GM19351 (cell line): ENCODE data around the gene PACS2.

Experiments
- ATAC-seq: cut with Tn5 transposase; IDR thresholded peaks from one replicate; pipeline ENCODE4 v1.9.1; 2021; ENCODE audit warnings: mild to moderate bottlenecking, moderate library complexity; ENCODE audit not compliant: unreplicated experiment

The PACS2 gene

DNA sequence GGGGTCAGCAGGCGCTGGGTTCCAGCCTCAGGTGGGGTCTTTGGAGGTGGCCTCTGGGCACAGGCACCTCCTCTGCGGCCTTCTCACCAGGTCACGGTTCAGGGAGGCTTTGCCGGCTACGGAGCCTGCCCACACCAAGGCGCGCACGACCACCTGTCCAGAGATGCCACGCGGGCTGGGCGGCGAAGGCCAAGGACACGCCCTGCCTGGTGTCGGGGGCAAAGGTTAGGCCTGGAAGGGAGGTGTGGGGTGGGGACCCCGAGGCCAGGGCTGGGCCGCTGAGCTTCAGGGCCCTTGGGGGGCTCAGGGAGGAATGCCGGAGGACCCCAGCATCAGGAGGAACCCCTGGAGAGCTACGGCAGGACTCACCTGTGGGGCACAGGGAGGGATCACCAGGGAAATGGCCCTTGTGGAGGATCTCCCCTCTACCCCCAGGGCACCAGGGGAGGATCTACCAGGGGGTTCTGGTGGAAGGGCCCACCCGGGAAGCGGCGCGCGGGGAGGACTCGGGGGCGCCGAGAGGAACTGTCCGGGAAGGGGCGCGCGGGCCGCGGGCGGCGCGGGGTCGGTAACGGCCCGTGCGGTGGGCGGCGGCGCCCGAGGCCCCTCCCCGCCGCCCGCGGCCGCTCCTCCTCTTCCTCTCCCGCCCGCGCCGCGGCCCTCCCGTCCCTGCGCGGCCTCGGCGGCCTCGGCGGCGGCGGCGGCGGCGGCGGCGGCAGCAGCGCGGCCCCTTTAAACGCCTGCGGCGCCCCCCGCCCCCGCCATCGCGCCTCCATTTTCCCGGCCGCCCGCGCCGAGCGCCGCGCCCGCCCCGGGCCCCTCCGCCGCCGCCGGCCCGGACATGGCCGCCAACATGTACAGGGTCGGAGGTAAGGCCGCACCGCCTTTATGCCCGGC is 104.9 kb downstream of the PACS2 start, which contains the start of gene MTA1:
Gene MTA1, plus strand, starts transcription at position 633 of the 897 bp plus-strand sequence. Its CDS starts 209 bp downstream, at position 842.
- ATAC-seq = peak; percentile 38

DNA sequence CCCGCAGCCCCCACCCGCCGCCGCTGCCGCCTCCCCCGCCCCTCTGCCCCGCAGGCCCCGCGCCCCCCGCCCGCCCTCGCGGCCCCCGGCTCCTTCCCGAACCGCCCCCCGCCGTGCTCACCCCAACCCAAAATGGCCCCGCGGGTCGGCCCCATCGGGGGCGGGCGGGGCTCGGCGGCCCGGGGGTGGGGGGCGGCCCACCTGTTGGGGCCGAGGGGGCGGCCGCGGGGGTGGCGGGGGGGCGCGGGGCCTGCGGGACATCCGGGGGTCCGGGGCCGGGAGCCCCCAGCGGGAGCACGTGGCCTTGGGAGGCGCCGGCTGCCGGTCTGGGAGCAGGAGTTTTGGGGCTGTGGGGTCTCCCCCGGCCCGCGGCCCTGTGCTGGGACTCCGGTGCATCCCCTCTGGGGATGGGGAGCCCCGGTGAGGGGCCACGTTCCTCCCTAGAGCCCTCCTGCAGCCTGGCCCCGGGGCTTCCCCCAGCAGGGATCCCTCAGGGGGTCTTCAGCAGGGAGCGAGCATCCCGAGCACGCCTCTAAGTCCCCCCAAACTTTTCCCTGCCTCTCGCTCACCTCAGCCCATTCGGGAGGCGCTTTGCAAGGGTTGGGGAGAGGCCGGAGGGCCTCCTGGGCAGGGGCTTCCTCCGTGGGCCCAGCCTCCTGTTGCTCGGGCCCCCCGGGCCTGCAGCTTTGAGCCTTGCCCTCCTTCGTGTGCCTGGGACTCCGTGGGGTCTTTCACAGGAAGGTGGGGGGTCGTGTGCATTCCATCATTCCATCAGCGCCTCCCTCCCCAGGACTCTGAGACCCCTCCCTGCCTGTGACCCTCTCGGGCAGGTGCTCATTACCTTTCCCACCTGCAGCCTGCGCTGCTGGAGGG is 105.8 kb downstream of the PACS2 start:
- ATAC-seq = no peak

DNA sequence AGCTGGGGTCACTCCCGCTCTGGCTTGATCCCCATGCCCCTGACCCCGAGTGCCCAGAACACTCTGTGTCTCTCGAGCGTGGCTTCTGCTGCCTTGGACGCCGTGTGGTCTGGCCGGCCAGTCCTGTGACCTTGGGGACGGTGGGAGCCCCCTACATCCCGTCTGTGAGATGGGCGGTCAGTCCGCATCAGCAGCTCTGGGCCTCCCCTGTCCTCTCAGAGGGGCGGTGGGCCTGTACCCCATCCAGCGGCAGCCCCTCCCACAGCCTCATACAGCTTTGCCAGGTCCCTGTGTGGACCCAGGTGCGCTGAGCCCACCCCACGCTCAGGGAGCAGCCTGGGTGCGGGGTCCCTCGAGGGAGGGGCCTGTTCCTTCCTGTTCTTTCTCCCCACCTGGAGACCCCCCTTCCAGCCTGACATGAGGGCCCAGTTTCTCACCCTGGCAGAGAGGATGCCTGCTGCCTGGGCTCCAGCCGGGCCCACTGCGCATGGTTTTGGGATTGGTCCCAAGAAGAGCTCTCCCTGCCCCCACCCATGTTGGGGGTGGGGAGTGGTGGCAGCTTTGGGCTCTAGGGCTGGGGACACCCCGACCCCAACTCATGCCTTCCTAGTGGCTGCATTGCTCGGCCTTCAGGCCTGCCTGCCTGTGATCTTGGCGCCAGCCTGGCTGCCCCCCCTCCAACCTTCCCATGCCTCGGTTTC is 106.6 kb downstream of the PACS2 start:
- ATAC-seq = no peak

DNA sequence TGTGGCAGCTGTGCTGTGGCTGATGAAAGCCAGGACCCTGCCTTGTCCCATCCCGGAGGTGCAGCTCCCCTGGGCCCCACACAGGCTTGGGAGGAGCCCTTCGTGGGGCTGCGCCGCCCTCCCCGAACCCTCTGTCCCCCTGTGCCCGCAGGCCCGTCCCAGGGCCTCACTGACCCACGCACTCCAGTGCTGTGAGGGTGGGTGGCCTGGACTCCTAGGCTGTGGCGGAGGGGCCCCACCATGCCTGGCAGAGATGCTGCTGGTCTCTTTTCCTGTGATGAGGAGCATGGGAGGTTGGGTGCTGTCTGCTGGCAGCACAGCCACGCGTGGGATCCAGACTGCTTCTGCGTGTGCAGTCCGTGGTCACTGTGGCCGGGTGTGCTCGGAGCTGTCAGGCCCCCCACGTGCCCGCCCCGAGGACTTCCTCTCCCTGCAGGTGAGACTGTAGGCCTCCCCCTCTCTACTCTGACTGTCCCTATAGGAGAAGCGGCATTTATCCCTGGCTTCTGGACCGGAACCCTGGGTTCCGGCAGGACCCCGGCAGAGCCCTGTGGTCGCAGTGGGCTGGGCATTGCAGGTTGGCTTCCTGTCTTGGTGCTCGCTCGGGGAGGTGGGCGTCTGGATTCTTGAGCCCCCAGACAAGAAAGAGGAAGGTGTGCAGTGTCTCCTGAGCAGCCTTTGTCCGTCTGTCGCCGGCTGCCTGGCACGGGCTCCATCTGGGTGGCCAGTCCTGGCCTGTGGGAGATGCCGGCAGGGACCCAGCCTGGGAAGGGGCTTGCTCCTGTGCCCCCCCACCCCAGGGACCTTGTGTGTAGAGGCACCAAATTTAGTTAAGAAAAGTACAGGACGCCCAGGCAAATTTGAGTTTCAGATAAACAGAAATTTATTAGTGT is 107.4 kb downstream of the PACS2 start:
- ATAC-seq = no peak

DNA sequence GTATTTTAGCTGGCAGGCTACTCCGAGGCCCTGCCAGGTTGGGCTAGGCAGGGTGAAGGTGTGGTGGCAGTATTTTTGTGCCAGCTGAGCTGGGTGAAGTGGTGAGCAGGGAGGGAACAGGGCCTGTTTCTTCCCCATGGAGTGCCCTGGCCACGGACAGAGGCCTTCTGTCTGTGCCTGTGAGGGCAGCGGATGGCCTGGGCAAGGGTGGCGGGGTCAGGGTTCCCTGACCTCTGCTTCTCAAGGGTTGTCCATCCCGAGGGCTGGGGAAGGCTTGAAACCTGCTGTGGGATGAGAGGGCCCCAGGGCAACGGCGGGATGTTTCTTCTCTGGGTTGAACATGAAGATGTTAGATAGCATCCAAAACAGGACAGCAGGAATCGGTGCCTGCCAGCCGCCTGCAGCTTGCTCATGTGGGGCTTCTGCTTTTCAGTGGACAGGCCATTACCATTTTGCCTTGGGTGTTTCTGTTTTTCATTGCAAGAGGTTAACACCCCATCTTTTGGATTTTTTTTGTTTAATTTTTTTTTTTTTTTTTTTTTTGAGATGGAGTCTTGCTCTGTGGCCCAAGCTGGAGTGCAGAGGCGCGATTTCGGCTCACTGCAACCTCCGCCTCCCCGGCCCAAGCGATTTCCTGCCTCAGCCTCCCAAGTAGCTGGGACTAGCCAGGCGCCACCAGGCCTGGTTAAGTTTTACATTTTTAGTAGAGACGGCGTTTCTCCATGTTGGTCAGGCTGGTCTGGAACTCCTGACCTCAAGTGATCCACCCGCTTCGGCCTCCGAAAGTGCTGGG is 108.3 kb downstream of the PACS2 start:
- no peak for ATAC-seq

DNA sequence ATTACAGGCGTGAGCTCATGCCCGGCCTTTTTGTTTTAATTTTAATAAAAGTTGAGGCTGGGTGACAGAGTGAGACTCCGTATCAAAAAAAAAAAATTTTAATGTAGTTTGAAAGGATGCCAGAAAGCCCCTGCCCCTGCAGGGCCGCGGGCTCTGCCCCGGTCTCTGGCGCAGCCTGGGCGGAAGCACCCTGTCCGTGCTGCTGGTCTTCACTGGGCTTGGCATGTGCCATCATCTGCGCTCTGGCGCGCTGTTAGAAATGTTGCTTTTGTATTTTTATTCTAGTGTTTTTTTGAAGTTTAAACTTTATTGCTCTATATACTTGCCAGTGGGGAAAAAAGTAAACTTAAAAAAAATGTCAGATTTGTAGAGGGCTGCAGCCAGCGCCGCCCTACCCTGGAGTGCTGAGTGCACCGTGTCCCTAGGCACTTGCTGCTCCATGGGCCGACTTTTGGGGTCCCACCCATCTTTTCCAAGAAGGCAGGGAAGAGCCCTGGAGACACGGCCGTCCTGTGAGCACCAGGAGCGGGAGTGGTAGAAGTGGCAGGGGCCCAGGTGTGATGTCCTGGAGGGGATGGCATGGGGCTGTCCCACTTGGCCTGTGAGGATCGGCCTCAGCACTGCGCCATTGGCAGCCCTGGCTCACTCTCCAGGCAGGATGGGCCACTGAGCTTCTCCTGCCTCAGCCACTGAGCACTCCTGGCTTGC is 109.1 kb downstream of the PACS2 start:
- no peak for ATAC-seq

DNA sequence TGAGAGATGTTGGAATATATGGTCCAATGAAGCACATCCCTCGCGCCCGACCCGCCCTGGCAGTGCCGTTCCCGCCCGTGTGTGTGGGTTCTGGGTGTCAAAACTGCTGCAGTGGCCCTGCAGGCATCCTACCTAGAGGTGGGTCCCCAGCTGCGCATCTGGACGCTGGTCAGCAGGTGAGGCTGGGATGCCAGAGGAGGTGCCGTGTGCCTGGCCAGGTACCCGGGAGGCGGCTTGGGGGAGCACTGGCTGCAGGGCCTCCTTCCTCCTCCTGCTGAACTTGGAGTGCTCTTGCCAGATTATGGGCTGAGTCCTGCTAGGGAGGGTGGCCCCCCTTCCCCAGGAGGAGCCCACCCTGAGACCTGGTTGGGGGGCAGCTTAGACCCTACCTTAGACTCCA is 110.3 kb downstream of the PACS2 start:
- ATAC-seq = no peak

DNA sequence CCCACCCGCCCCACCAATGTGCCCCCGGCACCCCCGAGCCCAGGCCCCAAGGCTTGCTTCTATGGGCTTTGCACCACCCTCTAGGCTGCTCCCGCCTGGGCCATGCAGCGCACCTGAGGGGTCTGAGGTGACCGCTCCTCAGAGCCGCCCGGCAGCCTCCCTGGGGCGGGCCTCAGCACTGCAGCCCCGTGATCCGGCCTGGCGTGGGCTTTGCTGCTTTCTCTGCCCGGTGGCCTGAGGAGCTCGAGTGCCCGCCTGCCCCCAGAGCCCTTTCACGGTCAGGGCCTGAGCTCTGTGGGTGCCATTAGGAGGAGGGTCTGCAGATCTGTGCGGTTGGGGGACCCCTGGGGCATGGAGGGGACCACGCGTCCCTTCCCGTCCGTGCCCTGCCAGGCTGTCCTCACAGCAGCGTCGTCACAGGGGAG is 111.3 kb downstream of the PACS2 start:
- no peak for ATAC-seq

DNA sequence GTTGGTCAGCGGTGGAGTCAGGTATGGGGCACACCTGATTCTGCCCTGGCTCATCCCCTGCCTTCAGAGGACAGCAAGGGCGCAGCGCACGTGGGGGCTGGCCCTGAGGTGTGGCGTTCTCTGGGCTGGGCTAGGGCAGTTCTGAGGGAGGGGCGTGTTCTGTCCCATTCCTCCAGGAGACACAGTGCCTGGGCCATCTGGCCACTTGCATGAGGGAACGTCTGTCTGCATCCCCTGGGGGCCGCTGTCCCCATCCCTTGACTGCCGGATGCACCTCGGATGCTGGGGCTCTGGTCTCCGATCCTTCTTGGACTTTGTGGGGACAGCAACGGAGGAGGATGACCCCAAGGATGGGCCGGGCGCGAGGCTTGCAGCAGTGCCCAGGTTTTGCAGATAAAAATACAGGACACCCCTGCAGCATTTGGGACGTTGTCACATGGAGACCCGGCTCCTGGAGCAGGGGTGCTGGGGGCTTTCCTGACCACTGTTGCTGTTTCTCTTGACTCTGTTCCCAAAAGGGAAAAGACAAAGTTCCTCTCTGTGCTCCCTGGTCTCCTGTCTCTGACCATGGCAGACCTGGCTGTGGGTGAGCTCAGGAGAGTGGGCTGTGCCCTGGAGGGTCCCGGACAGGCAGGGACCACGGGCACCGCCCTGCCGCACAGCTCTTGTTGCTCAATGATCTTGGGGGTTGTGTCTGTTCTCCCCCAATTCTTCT is 112.0 kb downstream of the PACS2 start:
- no peak for ATAC-seq

DNA sequence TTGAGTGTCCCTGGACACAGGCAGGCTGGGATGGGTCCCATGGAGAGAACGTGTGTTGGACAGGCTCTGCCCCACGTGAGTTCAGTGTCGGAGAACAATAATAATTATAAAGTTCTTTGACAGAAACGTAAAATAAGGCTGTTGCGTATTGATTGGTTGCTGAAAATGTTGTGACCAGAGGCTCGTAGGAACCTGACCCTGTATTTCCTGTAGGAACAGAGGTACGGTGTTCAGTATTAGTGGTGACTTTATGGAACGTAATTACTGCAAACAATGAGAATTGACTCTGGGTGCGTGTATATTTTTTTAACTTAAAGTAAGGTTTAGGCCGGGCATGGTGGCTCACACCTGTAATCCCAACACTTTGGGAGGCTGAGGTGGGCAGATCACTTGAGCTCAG is 112.9 kb downstream of the PACS2 start:
- ATAC-seq = no peak

DNA sequence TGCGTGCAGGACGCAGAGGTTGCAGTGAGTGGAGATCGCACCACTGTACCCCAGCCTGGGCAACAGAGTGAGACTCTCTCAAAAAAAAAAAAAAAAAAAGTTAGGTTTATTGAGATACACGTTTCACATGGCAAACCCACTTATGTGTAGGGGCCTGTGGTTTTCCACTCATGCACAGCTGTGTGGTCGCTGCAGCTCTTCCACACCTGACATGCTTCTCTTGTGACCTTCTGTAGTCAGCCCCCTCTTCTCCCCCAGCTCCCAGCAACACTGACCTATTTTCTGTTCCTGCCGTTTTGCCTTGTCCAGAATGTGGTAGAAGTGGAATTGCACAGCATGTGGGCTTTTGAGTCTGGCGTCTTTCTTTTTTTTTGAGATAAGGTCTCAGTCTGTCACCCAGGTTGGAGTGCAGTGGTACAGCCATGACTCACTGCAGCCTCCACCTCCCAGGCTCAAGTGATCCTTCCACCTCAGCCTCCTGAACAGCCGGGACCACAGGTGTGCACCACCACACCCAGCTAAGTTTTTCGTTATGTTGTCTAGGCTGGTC is 113.5 kb downstream of the PACS2 start:
- no peak for ATAC-seq

DNA sequence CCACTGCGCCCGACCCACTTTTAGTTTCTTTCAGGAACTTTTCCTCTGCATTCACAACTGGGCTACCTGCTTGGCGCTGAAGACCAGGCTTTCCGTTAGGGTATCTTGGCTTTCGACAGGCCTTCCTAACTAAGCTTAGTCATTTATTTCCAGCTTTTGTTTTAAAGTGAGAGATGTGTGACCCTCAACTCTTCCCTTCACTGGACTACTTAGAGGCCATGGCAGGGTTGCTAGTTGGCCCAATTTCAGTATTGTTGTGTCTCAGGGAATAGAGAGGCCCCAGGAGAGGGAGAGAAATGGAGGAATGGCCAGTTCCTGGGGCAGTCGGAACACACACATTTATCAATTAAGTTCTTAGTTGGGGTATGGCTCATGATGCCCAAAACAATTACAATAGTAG is 115.5 kb downstream of the PACS2 start:
- no peak for ATAC-seq

DNA sequence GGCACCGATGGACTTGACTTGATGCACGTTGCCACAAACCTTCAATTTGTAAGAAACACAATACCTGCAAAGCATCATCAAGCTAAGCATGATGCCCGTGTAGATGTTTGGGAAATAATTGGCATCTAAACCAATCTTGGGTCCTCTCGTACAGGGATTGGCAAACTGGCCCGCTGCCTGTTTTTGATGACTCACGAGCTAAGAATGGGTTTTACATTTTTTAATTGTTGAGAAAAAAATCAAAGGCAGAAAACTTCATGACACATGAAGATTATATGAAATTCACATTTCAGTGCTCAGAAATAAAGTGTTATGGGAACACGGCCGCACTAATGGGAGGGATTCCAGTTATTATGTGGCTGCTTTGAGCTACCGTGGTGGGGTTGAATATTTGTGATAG is 116.0 kb downstream of the PACS2 start:
- no peak for ATAC-seq

DNA sequence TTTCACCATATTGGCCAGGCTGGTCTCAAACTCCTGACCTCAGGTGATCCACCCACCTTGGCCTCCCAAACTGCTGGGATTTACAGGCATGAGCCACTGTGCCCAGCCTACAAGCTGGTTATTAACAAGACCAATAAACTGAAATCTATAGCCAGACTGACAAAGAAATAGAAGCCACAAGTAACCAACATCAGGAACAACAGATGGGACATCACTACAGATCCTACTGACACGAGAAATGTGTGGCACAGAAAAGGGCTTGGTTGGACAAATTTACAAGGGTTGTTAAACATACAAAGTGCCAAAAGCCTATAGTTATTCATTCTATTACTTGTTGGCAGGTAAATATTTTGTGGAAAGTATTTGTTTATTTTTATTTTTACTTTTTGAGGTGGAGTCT is 116.7 kb downstream of the PACS2 start:
- ATAC-seq = no peak

DNA sequence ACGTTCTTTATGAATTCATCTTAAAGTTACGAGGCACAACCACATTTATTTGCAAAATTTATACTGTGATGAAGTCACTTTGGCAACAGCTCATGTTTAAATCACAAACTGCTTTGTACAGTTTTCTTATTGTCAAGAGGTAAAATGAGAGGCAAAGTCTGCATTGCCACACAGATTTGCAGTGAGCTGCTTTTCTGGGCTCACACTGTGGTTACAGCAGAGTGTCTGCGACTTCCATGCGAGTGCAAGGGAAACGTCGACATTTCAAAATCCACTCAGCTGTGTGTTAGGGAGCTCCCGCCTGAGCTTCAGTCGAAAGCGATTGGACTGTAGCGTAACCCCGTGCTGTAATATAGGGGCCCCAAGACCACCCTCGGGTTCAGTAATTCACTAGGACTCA is 118.1 kb downstream of the PACS2 start:
- ATAC-seq = no peak

DNA sequence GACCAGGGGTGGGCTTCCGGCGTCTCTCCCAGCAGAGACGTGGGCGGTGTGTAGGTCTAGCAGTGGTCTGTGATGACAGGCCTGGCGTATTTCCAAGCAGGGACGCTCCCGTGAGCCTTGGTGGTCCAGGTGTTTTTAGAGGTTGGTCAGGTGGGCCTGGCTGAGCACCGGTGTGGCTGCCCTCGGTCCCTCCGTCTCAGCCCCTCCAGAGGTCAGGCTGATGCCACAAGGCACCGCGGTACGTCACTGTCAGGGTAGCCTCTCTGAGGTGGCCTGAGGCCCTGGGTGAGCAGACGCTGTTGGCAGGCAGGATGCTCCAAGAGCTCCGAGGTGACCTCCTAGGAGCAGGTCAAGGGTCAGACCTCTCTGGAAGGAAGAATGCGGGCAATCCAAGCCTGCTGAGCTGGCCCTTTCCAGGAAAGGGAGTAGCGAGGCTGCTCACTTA is 118.6 kb downstream of the PACS2 start:
- no peak for ATAC-seq

DNA sequence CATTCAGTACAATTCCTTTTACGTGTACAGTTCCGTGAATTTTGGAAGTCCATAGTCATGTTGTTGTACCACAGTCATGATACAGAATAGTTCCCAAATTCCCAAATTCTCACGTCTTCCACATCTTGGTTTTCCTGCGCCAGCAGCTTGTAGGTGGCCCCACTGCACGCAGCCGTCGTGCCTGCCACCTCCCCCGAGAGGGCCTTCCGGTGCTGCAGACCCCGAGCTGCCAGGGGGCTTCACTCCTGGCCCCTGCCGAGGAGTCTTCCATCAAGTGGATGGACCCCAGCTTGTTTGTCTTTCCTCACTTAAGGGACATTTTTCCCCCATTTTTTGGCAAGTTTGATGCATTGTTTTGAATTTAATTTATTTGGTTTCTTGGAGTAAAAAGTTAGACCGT is 121.9 kb downstream of the PACS2 start:
- ATAC-seq = no peak
